ENCODE measurements around the gene KMT5B.

The KMT5B gene

DNA sequence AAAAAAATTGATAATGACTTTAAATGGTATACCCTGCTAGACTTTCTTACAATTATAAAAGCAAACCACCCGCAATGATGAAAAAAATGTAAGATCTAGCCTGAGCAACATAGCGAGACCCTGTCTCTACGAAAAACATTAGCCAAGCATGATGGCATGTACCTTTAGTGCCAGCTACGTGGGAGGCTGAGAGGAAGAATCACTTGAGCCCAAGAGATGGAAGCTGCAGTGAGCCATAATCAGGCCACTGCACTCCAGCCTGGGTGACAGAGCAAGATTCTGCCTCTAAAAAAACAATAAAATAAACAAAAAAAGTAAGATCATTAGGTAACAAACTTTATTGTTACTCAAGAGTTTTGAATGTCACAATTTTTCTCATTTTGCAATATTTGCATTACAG lies 39.2 kb downstream of the KMT5B start (continued):
- TF ChIP-seq, protein P1, sequence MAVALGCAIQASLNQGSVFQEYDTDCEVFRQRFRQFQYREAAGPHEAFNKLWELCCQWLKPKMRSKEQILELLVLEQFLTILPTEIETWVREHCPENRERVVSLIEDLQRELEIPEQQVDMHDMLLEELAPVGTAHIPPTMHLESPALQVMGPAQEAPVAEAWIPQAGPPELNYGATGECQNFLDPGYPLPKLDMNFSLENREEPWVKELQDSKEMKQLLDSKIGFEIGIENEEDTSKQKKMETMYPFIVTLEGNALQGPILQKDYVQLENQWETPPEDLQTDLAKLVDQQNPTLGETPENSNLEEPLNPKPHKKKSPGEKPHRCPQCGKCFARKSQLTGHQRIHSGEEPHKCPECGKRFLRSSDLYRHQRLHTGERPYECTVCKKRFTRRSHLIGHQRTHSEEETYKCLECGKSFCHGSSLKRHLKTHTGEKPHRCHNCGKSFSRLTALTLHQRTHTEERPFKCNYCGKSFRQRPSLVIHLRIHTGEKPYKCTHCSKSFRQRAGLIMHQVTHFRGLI (tag by site-specific recombination; IDR thresholded peaks at IDR 0.05): no peak
- TF ChIP-seq ZNF335 (tag by site-specific recombination; conservative IDR thresholded peaks at IDR 0.05): no peak
- no peak for TF ChIP-seq IKZF3 (tag by site-specific recombination; IDR thresholded peaks at IDR 0.05)

GRCh38 chr11:68169442-68169841 lies 43.7 kb downstream of the KMT5B start:
- H3K4me3 ChIP-seq (ENCODE audit: low read depth, low read length): no peak overlapping the region
- ChIA-PET CTCF (interaction anchor here (0.6 kb wide), 1 partner anchor 79 kb away, joined by 3 read pairs; no protein-coding TSS in a partner anchor), POLR2A (no interaction called here)
- H3K9me3 ChIP-seq (ENCODE audit: control insufficient read depth, insufficient read depth, low read depth, low read length): no peaks in the 10 kb centered on the region
- no peak for TF ChIP-seq ZNF677 (tag by site-specific recombination; IDR thresholded peaks at IDR 0.05)
- peaks cover 26 to 87% of the 10 kb centered on the region in 2 experiments for H3K36me3 ChIP-seq (ENCODE audit: control insufficient read depth in 2 of 2, insufficient read depth in 1 of 2, low read length in 2 of 2)
- no peak overlapping the region for H3K27ac ChIP-seq (ENCODE audit: extremely low read depth, low read depth, low read length)
- no peaks in the 10 kb centered on the region for H3K4me1 ChIP-seq (ENCODE audit: control insufficient read depth, insufficient read depth, low read length)

- CTCF ChIA-PET: interaction anchor here (0.6 kb wide), 1 partner anchor 78 kb away, joined by 3 read pairs; no protein-coding TSS in a partner anchor
- no peak overlapping the region for H3K27ac ChIP-seq (ENCODE audit: extremely low read depth, low read depth, low read length)
- TF ChIP-seq ZNF366 (tag by site-specific recombination; conservative IDR thresholded peaks at IDR 0.05) (no peak), ZNF398 (tag by site-specific recombination; IDR thresholded peaks at IDR 0.05) (no peak), SP7 (tag by site-specific recombination; IDR thresholded peaks at IDR 0.05) (no peak), ZNF837 (tag by site-specific recombination; IDR thresholded peaks at IDR 0.05) (no peak)
- POLR2A ChIA-PET: no interaction called here
- peaks cover 20 to 85% of the 10 kb centered on the region in 2 experiments for H3K36me3 ChIP-seq (ENCODE audit: control insufficient read depth in 2 of 2, insufficient read depth in 1 of 2, low read length in 2 of 2)
- H3K4me1 ChIP-seq (ENCODE audit: control insufficient read depth, insufficient read depth, low read length): no peaks in the 10 kb centered on the region
- H3K9me3 ChIP-seq (ENCODE audit: control insufficient read depth, insufficient read depth, low read depth, low read length): no peaks in the 10 kb centered on the region
- H3K4me3 ChIP-seq (ENCODE audit: low read depth, low read length): no peak overlapping the region
Observed at GRCh38 chr11:68168694-68169093, 44.4 kb downstream of the KMT5B start.

DNA sequence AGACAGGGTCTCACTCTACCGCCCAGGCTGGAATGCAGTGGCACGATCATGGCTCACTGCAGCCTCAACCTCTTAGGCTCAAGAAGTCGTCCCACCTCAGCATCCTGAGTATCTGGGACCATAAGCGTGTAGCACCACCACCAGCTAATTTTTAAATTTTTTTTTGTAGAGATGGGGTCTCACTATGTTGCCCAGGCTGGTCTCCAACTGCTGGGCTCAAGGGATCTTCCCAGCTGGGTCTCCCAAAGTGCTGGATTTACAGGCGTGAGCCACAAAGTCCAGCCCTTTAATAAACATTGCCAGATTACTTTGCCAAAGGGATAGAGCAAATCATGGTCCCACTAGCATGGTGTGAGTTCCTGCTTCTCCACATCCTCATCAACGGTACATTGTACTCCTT lies 45.6 kb downstream of the KMT5B start:
- CTCF ChIA-PET: no interaction called here

More for the DNA sequence above, 45.6 kb downstream of the KMT5B start:
- Histone ChIP-seq H3K36me3 (ENCODE audit: control insufficient read depth in 2 of 2, insufficient read depth in 1 of 2, low read length in 2 of 2) (peaks cover 14 to 78% of the 10 kb centered on the region in 2 experiments), H3K4me1 (ENCODE audit: control insufficient read depth, insufficient read depth, low read length) (no peaks in the 10 kb centered on the region), H3K4me3 (ENCODE audit: low read depth, low read length) (no peak overlapping the region), H3K27ac (ENCODE audit: extremely low read depth, low read depth, low read length) (no peak overlapping the region), H3K9me3 (ENCODE audit: control insufficient read depth, insufficient read depth, low read depth, low read length) (no peaks in the 10 kb centered on the region)
- POLR2A ChIA-PET: interaction anchor here (0.7 kb wide), 1 partner anchor 20 kb away, joined by 3 read pairs; no protein-coding TSS in a partner anchor
- TF ChIP-seq, protein P2, sequence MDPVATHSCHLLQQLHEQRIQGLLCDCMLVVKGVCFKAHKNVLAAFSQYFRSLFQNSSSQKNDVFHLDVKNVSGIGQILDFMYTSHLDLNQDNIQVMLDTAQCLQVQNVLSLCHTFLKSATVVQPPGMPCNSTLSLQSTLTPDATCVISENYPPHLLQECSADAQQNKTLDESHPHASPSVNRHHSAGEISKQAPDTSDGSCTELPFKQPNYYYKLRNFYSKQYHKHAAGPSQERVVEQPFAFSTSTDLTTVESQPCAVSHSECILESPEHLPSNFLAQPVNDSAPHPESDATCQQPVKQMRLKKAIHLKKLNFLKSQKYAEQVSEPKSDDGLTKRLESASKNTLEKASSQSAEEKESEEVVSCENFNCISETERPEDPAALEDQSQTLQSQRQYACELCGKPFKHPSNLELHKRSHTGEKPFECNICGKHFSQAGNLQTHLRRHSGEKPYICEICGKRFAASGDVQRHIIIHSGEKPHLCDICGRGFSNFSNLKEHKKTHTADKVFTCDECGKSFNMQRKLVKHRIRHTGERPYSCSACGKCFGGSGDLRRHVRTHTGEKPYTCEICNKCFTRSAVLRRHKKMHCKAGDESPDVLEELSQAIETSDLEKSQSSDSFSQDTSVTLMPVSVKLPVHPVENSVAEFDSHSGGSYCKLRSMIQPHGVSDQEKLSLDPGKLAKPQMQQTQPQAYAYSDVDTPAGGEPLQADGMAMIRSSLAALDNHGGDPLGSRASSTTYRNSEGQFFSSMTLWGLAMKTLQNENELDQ (tag by site-specific recombination; IDR thresholded peaks at IDR 0.05; ENCODE audit: low read depth): no peak
- TF ChIP-seq ZNF121 (tag by site-specific recombination; IDR thresholded peaks at IDR 0.05): peak; percentile 54; the same call in 1 of the 2 replicates

Measured in HEK293 (cell line).